Measurements from ENCODE around the gene KAZN. TPM values are rescaled to one million over a fixed set of nuclear protein-coding genes. Genes with fewer than 3 reads are reported as not detected.

KAZN gene
- polyA plus RNA-seq, 1 donor from 2014 or later = 20.6 TPM

DNA sequence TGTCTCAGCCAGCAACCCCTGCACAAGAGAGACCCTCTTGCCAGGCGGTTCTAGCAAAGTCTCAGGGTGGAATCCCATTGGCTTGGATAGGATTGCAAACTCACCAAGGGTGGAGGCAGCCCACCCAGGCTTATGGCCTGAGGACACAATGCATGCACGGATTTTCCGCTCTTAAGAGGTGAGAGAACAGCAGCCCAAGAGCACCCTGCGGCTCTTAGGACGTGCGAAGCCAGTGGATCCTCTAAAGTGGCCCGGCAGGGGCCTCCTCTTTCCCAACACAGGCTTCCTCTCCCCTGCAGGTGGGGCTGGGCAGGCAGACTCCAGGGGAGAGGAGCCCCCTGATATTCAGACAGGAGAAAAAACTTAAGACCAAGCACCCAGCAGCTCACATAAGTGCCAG is 523.8 kb downstream of the KAZN start:
- Histone ChIP-seq H3K9me3 (ENCODE audit: low read length) (no peaks in the 10 kb centered on the region), H3F3A (ENCODE audit: insufficient read depth, low read length, poor library complexity, severe bottlenecking) (no peaks in the 10 kb centered on the region), H3K9ac (ENCODE audit: low read length) (no peak overlapping the region), H3K36me3 (ENCODE audit: insufficient read depth, low read length) (no peaks in the 10 kb centered on the region), H3K9me2 (ENCODE audit: insufficient read depth, low read length) (no peaks in the 10 kb centered on the region), H3K79me2 (replicated peaks; ENCODE audit: insufficient read depth, low read length) (no peaks in the 10 kb centered on the region), H2AFZ (ENCODE audit: low read depth, low read length) (no peak overlapping the region), H3K4me3 (ENCODE audit: low read length) (no peak overlapping the region), H4K20me1 (ENCODE audit: insufficient read depth) (no peaks in the 10 kb centered on the region), H3K4me2 (ENCODE audit: low read length) (no peak overlapping the region), H3K27ac (ENCODE audit: low read length) (no peak overlapping the region), H3K27me3 (ENCODE audit: insufficient read depth, low read depth, low read length) (no peaks in the 10 kb centered on the region)
- TF ChIP-seq EZH2 (IDR thresholded peaks at IDR 0.05; ENCODE audit: borderline replicate concordance, insufficient read depth, low read length, poor library complexity, severe bottlenecking) (no peak), RAD21 (conservative IDR thresholded peaks at IDR 0.05) (no peak), EP300 (conservative IDR thresholded peaks at IDR 0.05; ENCODE audit: poor library complexity, severe bottlenecking) (no peak), SMC3 (conservative IDR thresholded peaks at IDR 0.05; ENCODE audit: poor library complexity) (no peak), REST (IDR thresholded peaks at IDR 0.05; ENCODE audit: borderline replicate concordance) (no peak), POLR2AphosphoS5 (IDR thresholded peaks at IDR 0.05) (no peak), TAF1 (IDR thresholded peaks at IDR 0.05; ENCODE audit: low read depth) (no peak), MXI1 (conservative IDR thresholded peaks at IDR 0.05; ENCODE audit: poor library complexity, severe bottlenecking) (no peak)
- TF ChIP-seq, protein P1, sequence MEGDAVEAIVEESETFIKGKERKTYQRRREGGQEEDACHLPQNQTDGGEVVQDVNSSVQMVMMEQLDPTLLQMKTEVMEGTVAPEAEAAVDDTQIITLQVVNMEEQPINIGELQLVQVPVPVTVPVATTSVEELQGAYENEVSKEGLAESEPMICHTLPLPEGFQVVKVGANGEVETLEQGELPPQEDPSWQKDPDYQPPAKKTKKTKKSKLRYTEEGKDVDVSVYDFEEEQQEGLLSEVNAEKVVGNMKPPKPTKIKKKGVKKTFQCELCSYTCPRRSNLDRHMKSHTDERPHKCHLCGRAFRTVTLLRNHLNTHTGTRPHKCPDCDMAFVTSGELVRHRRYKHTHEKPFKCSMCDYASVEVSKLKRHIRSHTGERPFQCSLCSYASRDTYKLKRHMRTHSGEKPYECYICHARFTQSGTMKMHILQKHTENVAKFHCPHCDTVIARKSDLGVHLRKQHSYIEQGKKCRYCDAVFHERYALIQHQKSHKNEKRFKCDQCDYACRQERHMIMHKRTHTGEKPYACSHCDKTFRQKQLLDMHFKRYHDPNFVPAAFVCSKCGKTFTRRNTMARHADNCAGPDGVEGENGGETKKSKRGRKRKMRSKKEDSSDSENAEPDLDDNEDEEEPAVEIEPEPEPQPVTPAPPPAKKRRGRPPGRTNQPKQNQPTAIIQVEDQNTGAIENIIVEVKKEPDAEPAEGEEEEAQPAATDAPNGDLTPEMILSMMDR (IDR thresholded peaks at IDR 0.05; ENCODE audit: poor library complexity, severe bottlenecking) = no peak

DNA sequence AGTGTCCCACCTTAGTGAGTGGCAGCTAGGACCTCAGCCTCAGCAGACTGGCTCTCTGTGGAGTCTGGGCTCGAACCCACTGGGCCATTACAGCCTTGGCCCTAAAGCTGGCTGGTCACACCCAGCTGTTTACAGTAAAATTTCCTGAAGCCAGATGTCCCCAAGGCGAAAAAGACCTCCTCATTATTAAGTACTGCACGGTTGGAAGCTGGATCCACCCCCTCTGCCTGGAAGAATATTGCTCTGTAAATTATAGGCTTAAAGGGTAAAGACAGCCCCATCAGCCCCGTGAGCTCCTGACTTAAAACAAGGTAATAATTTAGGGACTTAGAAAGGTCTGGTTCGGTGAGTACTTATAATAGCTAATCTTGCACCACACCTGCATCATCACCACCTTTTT is 524.8 kb downstream of the KAZN start:
- Histone ChIP-seq H4K20me1 (ENCODE audit: insufficient read depth) (no peaks in the 10 kb centered on the region), H3K4me2 (ENCODE audit: low read length) (no peak overlapping the region), H2AFZ (ENCODE audit: low read depth, low read length) (no peak overlapping the region), H3F3A (ENCODE audit: insufficient read depth, low read length, poor library complexity, severe bottlenecking) (no peaks in the 10 kb centered on the region), H3K4me3 (ENCODE audit: low read length) (no peak overlapping the region), H3K27me3 (ENCODE audit: insufficient read depth, low read depth, low read length) (no peaks in the 10 kb centered on the region), H3K36me3 (ENCODE audit: insufficient read depth, low read length) (no peaks in the 10 kb centered on the region), H3K9ac (ENCODE audit: low read length) (no peak overlapping the region), H3K9me2 (ENCODE audit: insufficient read depth, low read length) (no peaks in the 10 kb centered on the region), H3K79me2 (replicated peaks; ENCODE audit: insufficient read depth, low read length) (no peaks in the 10 kb centered on the region), H3K9me3 (ENCODE audit: low read length) (no peaks in the 10 kb centered on the region), H3K27ac (ENCODE audit: low read length) (no peak overlapping the region)
- TF ChIP-seq RAD21 (conservative IDR thresholded peaks at IDR 0.05) (no peak), TAF1 (IDR thresholded peaks at IDR 0.05; ENCODE audit: low read depth) (no peak), EZH2 (IDR thresholded peaks at IDR 0.05; ENCODE audit: borderline replicate concordance, insufficient read depth, low read length, poor library complexity, severe bottlenecking) (no peak)

DNA sequence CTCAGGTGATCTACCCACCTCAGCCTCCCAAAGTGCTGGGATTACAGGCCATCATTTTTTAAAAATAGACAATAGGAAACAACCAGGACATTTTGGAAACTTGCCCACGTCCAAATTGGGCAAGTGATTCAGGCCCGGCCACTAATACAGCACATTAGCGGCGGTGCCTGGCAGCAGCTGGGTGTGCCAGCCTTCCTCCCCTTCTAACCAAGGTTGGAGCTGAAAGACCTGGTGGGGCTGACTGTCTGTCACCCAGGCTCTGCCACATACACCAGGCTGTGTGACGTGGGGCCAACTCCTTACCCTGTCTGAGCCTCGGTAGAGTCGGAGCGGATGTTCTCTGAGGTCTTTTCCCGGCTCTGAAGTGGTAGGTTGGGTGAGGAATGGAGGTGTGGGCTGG is 525.4 kb downstream of the KAZN start:
- Histone ChIP-seq H3K4me3 (ENCODE audit: low read length) (no peak overlapping the region), H4K20me1 (ENCODE audit: insufficient read depth) (no peaks in the 10 kb centered on the region), H3K36me3 (ENCODE audit: insufficient read depth, low read length) (no peaks in the 10 kb centered on the region), H3F3A (ENCODE audit: insufficient read depth, low read length, poor library complexity, severe bottlenecking) (no peaks in the 10 kb centered on the region), H2AFZ (ENCODE audit: low read depth, low read length) (no peak overlapping the region), H3K9me3 (ENCODE audit: low read length) (no peaks in the 10 kb centered on the region), H3K27me3 (ENCODE audit: insufficient read depth, low read depth, low read length) (no peaks in the 10 kb centered on the region), H3K27ac (ENCODE audit: low read length) (no peak overlapping the region), H3K79me2 (replicated peaks; ENCODE audit: insufficient read depth, low read length) (no peaks in the 10 kb centered on the region), H3K9me2 (ENCODE audit: insufficient read depth, low read length) (no peaks in the 10 kb centered on the region), H3K4me2 (ENCODE audit: low read length) (no peak overlapping the region), H3K9ac (ENCODE audit: low read length) (no peak overlapping the region)
- no peak for TF ChIP-seq EP300 (conservative IDR thresholded peaks at IDR 0.05; ENCODE audit: poor library complexity, severe bottlenecking)
- no peak for TF ChIP-seq TAF1 (IDR thresholded peaks at IDR 0.05; ENCODE audit: low read depth)
- no peak for TF ChIP-seq EZH2 (IDR thresholded peaks at IDR 0.05; ENCODE audit: borderline replicate concordance, insufficient read depth, low read length, poor library complexity, severe bottlenecking)
- no peak for TF ChIP-seq RAD21 (conservative IDR thresholded peaks at IDR 0.05)
- TF ChIP-seq REST (IDR thresholded peaks at IDR 0.05; ENCODE audit: borderline replicate concordance) = no peak
- TF ChIP-seq MXI1 (conservative IDR thresholded peaks at IDR 0.05; ENCODE audit: poor library complexity, severe bottlenecking) = no peak
- no peak for TF ChIP-seq POLR2AphosphoS5 (IDR thresholded peaks at IDR 0.05)
- TF ChIP-seq, protein P1 (IDR thresholded peaks at IDR 0.05; ENCODE audit: poor library complexity, severe bottlenecking) = no peak
- TF ChIP-seq SMC3 (conservative IDR thresholded peaks at IDR 0.05; ENCODE audit: poor library complexity) = no peak
